Right lobe of liver (tissue), 6 donors: ENCODE results near the gene CPA1. TPM values are rescaled to one million over a fixed set of nuclear protein-coding genes. Genes with fewer than 3 reads are reported as not detected.

ENCODE experiments used
- ATAC-seq, 4 donors: fragments of 200-7000 bp; cut with Tn5 transposase; one replicate each; pipeline ENCODE4 v1.9.1; 2020; ENCODE audit warnings: mild to moderate bottlenecking in 4 of 4, moderate library complexity in 4 of 4
- DNase-seq, 3 donors: peaks; one replicate each; pipeline ENCODE4 v3.0.0-alpha.2; 2020
- H3K27ac ChIP-seq, 3 donors: fragments of 200-600 bp; one replicate each; pipeline ENCODE4 v1.8.0; 2022
- H3K27me3 ChIP-seq, 2 donors: fragments of 200-600 bp; one replicate each; pipeline ENCODE4 v1.8.0; 2022
- H3K36me3 ChIP-seq, 4 donors: fragments of 200-600 bp; sonication (generic) in 1 of 4; one replicate each; pipeline versions ENCODE4 v1.5.1 to v1.8.0; 2017 to 2022; ENCODE audit warnings: control low read depth in 1 of 4
- H3K4me1 ChIP-seq, 4 donors: fragments of 200-600 bp; sonication (generic) in 1 of 4; one replicate each; pipeline versions ENCODE4 v1.5.1 to v1.8.0; 2017 to 2022; ENCODE audit warnings: control low read depth in 1 of 4
- H3K4me3 ChIP-seq, 3 donors: fragments of 200-600 bp; one replicate each; pipeline ENCODE4 v1.8.0; 2022
- H3K9me3 ChIP-seq, 4 donors: fragments of 200-600 bp; sonication (generic) in 1 of 4; one replicate each; pipeline versions ENCODE4 v1.5.1 to v1.8.0; 2017 to 2022; ENCODE audit warnings: control low read depth in 1 of 4
- CTCF ChIP-seq, 4 donors: fragments of 200-600 bp in 3 of 4; fragments of 450-650 bp in 1 of 4; IDR thresholded peaks; one replicate each; pipeline versions ENCODE4 v1.5.1 to v1.8.0; 2016 to 2022; ENCODE audit warnings: antibody characterized with exemption in 4 of 4, mild to moderate bottlenecking in 2 of 4
- POLR2A ChIP-seq: fragments of 450-650 bp; IDR thresholded peaks from one replicate; pipeline ENCODE4 v1.6.1; 2017; ENCODE audit warnings: antibody characterized with exemption, mild to moderate bottlenecking
- WGBS: methylation state at CpG from one replicate; pipeline ENCODE4 v1.1.6; 2018; ENCODE audit warnings: low coverage, low lambda C conversion rate; ENCODE audit not compliant: insufficient coverage; ENCODE audit errors: missing lambda C conversion rate; 5-methylcytosine and 5-hydroxymethylcytosine counted together
- intact Hi-C, 2 donors: fragments of 100-400 bp; cut with DNase I; formaldehyde crosslinking; loops; one replicate each; pipeline versions ENCODE4 v1.11.2 to v1.14.1; 2022
- total RNA-seq, 6 experiments: library from RNA; depleted of rRNA in 2 of 6; stranded (reverse); fragments of >200 nt in 2 of 6; fragmentation: NEBNext Ultra II Directional in 3 of 6; extraction: Animal tissue kit (Norgen Biotek cat#: 25700) in 3 of 6; gene quantifications; one replicate each; pipeline versions ENCODE4 v1.1.0 to v1.2.4, GENCODE V29; 2016 to 2023
- donor health status: DM: no; HTN: yes; CAD: no.
- donor health status: DM: no; HTN: no; CAD: no.
- donor health status: DM: no; HTN: no; CAD: no.
- donor health status: DM: no; HTN: yes; CAD: no.
- donor health status: DM: no; HTN: yes; CAD: no.

Gene CPA1
- total RNA-seq, 6 experiments from 2014 or later = not detected

- Histone ChIP-seq H3K27ac (no peak overlapping the region), H3K4me3 (no peak overlapping the region), H3K27me3 (no peaks in the 10 kb centered on the region), H3K36me3 (no peaks in the 10 kb centered on the region), H3K9me3 (no peaks in the 10 kb centered on the region), H3K4me1 (no peaks in the 10 kb centered on the region)
- intact Hi-C loops = no loop called here
- ATAC-seq = no peak
- DNase-seq = no peak
- TF ChIP-seq CTCF (IDR thresholded peaks at IDR 0.05) = no peak
- no peak for TF ChIP-seq POLR2A
- 91% methylated on average over 3 of the region's 3 CpGs for WGBS
Observed at GRCh38 chr7:130397758-130398073, 17.4 kb downstream of the CPA1 start.

GRCh38 chr7:130398526-130399090 is 18.3 kb downstream of the CPA1 start:
- H3K27ac ChIP-seq = no peak overlapping the region
- H3K4me3 ChIP-seq = no peak overlapping the region
- H3K27me3 ChIP-seq = no peaks in the 10 kb centered on the region
- DNase-seq (no peak), ATAC-seq (no peak)
- TF ChIP-seq POLR2A (no peak), CTCF (IDR thresholded peaks at IDR 0.05) (no peak)
- no peaks in the 10 kb centered on the region for H3K9me3 ChIP-seq
- 52% methylated on average over 5 of the region's 8 CpGs for WGBS
- no peaks in the 10 kb centered on the region for H3K36me3 ChIP-seq
- intact Hi-C loops = no loop called here
- H3K4me1 ChIP-seq = no peaks in the 10 kb centered on the region

- H3K9me3 ChIP-seq = no peaks in the 10 kb centered on the region
- H3K36me3 ChIP-seq = no peaks in the 10 kb centered on the region
- H3K27me3 ChIP-seq = no peaks in the 10 kb centered on the region
- intact Hi-C loops = no loop called here
- 61% methylated on average over 4 of the region's 4 CpGs for WGBS
- H3K4me3 ChIP-seq = no peak overlapping the region
- TF ChIP-seq CTCF (IDR thresholded peaks at IDR 0.05) (no peak), POLR2A (no peak)
- DNase-seq = no peak
- no peaks in the 10 kb centered on the region for H3K4me1 ChIP-seq
- H3K27ac ChIP-seq = no peak overlapping the region
- no peak for ATAC-seq
Observed at GRCh38 chr7:130400120-130400572, 19.9 kb downstream of the CPA1 start.

GRCh38 chr7:130401101-130401500 is 20.8 kb downstream of the CPA1 start:
- intact Hi-C loops = no loop called here
- H3K4me3 ChIP-seq = no peak overlapping the region
- WGBS = 100% methylated on average over 1 of the region's 1 CpG
- ATAC-seq (no peak), DNase-seq (no peak)
- H3K27ac ChIP-seq = no peak overlapping the region
- no peaks in the 10 kb centered on the region for H3K4me1 ChIP-seq
- TF ChIP-seq POLR2A (no peak), CTCF (IDR thresholded peaks at IDR 0.05) (no peak)
- H3K36me3 ChIP-seq = no peaks in the 10 kb centered on the region
- H3K27me3 ChIP-seq = no peaks in the 10 kb centered on the region
- no peaks in the 10 kb centered on the region for H3K9me3 ChIP-seq

- H3K27me3 ChIP-seq = no peaks in the 10 kb centered on the region
- TF ChIP-seq POLR2A (no peak), CTCF (IDR thresholded peaks at IDR 0.05) (no peak)
- no peak for ATAC-seq
- DNase-seq = no peak
- H3K27ac ChIP-seq = no peak overlapping the region
- H3K36me3 ChIP-seq = no peaks in the 10 kb centered on the region
- H3K4me1 ChIP-seq = no peaks in the 10 kb centered on the region
- intact Hi-C loops = no loop called here
- WGBS = 100% methylated on average over 3 of the region's 3 CpGs
- no peak overlapping the region for H3K4me3 ChIP-seq
- no peaks in the 10 kb centered on the region for H3K9me3 ChIP-seq
Observed at GRCh38 chr7:130401578-130401977, 21.3 kb downstream of the CPA1 start.
